SU-DHL-6 (cell line): ENCODE results near the gene GPS2.

Experiments
- EZH2phosphoT487 ChIP-seq: fragments of 200-600 bp; sonication (generic), shearing (Covaris generic); conservative IDR thresholded peaks from 2 replicates; pipeline ENCODE4 v1.6.1; 2018; ENCODE audit warnings: mild to moderate bottlenecking, antibody characterized with exemption, low read length, moderate library complexity, mixed read lengths
- TF ChIP-seq, protein P1 (sequence below): fragments of 200-600 bp; sonication (generic); IDR thresholded peaks from one replicate; pipeline ENCODE4 v1.5.1; 2017; ENCODE audit warnings: antibody characterized with exemption, mild to moderate bottlenecking, low read length, moderate library complexity; ENCODE audit not compliant: insufficient read depth, poor library complexity, severe bottlenecking

DNA sequence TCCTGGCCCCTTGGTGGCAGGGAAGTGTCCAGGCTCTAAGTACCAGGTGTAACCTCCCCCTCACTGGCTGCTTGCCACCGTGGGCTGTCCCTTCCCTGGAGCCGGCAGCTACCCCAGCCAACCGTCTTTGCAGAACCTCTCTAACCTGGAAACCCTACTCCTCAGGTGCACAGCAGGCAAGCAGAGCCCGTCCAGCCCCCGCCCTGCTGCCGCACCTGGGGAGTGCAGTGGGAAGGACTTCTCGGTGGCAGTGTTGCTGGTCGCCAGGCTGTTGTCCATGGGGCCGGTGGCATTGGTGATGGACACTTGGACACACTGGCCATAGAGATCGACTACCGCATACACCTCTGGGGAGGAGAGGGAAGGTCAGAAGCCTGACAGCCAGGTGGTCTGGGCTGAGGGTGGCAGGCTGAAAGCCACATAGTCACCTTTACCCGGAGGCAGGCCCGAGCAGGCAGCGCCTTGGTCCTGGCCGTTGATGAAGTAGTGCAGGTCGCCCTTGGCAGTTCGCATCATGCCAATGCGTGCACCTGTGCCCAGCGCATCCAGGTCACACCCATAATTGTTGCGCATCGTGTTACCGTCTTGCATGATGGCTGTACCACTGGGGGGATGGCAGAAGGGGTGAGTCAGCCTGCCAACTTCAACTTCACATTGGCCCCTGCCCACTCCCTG, 7.5 kb upstream of the GPS2 start:
- TF ChIP-seq, protein P1, sequence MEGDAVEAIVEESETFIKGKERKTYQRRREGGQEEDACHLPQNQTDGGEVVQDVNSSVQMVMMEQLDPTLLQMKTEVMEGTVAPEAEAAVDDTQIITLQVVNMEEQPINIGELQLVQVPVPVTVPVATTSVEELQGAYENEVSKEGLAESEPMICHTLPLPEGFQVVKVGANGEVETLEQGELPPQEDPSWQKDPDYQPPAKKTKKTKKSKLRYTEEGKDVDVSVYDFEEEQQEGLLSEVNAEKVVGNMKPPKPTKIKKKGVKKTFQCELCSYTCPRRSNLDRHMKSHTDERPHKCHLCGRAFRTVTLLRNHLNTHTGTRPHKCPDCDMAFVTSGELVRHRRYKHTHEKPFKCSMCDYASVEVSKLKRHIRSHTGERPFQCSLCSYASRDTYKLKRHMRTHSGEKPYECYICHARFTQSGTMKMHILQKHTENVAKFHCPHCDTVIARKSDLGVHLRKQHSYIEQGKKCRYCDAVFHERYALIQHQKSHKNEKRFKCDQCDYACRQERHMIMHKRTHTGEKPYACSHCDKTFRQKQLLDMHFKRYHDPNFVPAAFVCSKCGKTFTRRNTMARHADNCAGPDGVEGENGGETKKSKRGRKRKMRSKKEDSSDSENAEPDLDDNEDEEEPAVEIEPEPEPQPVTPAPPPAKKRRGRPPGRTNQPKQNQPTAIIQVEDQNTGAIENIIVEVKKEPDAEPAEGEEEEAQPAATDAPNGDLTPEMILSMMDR = no peak
- no peak for TF ChIP-seq EZH2phosphoT487
